GM11168 (cell line): ENCODE results near the gene NKAIN2.
"Not testable (repeated sequence)": the region's sequence is repeated elsewhere in the genome, so short reads cannot be mapped to it uniquely, and the experiment has no call there.

Experiments used
- in situ Hi-C: fragments of 300-500 bp; cut with MboI; formaldehyde crosslinking; loops from one replicate; pipeline ENCODE4 v1.12.0; 2022; ENCODE audit warnings: low sequenced_read_pairs; ENCODE audit not compliant: unreplicated experiment

NKAIN2 gene

DNA sequence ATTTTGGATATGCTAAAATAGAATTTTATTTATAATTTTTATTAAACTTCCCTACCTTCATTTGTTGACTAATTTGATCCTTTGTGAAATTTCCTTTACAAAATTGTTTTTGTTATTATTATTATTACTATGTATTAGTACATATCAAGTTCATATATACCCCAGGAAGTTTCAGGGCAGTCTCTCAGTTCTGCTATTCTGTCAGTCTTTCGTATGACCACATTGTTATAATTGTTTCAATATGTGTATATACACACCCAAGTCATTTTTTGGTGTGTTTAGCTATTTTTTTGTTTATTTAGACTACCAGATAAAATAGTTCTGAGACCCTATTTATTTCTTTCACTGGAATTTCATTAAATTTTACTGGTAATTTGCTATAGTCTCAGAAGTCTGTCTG lies 72.1 kb downstream of the NKAIN2 start:
- in situ Hi-C loops = no loop called here

DNA sequence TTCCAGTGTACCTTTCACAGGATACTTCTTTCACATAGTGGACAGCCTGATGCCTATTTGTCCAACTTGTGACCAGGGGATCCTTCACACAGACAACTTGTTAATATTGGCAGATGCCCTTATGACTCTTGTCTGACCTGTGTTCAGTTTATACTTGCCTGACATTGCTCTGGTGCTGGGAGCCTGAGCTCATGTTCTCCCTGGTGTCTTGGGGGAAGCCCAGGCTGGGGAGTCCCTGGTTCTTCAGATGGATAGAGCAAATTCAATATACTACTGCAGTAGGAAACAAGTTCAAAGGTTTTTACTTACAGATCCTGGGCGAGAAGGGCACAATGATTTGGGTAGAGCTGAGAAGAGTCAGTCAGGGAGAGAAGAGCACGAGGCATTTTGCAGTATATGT lies 76.1 kb downstream of the NKAIN2 start:
- in situ Hi-C loops = no loop called here

DNA sequence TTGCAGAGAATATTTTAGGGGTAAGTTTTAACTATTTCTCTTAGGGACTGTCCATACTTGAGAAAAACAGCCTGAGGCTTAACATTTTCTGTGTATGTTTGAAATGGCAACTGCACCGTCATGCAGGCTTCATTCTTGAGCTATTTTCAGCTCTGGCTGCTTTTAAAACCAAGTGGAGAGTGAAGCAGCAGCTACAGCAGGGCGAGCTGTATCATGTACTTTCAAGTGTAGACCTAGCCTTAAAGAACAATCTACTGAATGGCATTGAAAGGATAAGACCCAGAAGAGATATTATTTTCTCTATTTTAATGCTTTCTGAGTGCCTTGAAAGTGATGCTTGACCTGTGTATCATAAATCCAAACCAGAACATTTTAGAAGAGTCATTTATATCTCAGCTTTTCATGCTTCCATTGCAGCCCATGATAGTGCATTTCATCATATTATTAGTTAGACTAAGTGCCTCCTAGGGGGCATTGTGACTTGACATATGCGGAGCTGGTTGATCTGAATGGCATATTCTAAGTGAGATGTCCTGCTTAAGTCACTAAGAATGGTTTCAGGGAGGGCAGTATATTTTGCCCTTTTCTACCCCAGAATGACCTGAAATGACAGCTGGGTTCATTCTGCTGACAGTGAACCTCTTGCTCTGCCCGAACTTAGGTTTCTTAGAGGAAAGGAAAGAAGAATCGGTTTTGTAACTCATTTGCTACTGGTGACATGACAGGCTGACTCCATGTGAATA lies 85.3 kb downstream of the NKAIN2 start:
- in situ Hi-C loops = no loop called here

DNA sequence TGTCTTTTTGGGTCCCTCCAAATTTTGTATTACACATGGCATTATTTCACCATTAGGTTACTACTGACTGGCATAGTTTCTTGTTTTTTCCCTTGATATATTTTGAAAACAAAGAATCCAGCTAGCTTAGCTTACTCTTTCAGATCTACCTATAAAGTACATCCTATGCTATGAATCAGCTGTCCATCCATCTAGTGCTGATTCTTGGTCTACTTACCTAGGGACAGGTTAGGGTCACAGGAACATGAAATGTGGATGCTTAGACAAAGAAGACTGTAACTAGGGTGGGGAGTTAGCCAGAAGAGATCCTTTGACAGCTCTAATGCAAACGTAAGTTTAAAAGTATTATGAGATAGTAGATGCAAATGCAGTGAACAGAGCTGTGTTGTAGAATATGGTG lies 91.7 kb downstream of the NKAIN2 start:
- in situ Hi-C loops = no loop called here

DNA sequence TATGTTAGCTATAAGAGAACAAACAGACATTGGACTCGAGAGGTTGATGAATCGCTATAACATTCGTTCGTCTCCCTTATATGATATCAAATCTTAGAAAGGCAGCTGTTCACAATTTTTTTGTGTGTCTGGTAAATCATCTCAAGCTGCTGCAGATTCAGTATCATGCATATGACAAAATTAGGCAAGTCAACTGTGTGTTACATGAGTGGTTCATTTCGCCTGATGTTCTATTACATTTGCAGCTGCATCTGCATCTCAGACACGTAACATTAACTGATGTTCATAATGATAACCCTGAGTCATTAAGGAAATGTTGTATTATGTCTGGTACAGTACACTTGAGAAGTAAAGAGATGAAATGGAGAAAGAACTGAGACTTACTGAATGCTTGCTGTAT lies 92.1 kb downstream of the NKAIN2 start:
- in situ Hi-C loops = no loop called here

DNA sequence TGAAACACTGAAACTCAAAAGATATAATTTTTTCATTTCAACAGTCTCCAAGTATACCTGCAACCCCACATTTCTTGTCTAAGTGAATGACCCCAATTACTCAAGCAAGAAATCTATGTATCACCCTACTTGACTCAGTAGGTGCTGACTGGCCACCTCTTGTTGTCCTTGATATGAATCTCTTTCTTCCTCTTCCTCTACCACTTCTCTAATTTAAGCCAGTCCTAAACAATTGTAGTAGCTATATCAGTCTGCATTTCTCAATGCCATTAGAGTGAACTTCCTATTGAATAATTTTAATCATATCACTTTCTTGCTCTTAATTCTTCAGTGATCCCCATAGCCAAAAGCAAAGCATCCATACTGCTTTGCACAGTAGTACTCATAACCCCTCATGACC lies 93.2 kb downstream of the NKAIN2 start:
- in situ Hi-C loops = no loop called here

DNA sequence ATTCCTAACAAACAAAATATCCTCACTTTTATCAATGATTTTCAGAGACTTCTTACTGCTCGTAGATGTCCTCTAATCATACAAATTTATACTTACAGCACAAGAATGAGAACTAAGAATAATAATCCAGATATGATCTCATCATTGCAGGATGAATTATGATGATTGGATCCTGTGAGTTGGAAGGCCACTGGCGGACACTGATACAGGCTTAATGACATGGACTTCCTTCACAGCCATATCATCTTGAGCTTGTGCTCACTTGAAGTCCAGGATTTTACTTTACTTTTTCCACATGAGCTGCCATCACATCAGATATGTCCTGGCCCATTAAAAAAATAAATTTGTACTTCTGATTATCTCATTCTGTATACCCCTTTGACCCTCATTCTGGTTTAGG lies 94.3 kb downstream of the NKAIN2 start:
- in situ Hi-C loops = no loop called here

DNA sequence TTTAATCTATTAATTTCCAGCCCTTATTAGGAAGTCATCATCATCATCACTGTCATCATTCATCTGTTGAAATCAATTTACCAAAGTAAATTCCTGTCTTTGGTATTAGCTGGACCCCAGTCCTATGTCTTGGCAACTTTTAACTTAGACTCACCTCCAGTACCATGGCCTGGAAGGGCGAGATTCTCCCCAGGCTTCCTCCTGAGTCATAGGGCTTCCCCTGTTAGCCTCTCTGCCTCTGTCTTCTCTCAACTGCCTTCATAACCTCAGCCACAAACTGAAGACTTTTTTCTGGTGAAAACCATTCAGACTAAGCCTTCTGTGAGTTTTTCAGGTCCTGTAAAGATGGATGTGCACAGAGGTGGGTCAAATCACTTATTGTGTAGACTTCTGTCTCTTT lies 95.0 kb downstream of the NKAIN2 start:
- in situ Hi-C loops = no loop called here

DNA sequence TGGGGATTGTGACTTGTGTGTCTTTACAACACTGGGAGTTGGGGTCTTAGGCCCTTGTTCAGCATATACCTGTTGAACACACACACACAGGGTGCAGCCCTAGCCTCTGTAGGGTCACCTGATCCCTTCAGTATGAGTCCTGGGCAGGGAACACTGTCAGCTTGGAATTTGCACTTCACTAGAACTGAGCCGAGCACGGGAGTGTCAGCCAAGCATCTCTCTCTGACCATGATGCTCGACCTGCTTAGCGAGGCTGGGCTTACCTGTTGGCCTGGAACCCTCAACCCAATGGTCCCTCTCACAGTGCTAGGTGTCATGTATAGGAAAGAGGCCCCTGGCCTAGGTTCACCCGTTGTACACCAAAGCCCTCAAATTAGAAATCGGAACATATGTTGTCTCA lies 96.1 kb downstream of the NKAIN2 start:
- in situ Hi-C loops = no loop called here

DNA sequence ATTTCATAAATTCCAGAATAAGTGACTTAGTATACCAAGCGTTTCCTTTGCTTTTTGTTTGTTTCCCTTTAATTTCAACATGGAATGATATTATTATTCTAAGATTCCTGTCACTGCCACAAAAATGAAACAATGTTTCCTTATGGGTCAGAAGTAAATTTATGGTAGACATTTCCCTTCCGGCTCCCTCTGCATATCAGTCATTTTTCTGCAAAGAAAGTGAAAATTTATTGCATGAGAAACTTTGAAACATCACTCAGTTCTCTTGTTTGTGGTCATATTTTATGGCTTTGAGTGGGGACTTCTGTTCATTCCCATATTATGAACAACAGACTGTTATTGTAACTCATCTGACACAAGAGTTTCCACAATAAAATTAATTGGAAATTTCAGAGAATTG lies 97.8 kb downstream of the NKAIN2 start:
- in situ Hi-C loops = no loop called here

DNA sequence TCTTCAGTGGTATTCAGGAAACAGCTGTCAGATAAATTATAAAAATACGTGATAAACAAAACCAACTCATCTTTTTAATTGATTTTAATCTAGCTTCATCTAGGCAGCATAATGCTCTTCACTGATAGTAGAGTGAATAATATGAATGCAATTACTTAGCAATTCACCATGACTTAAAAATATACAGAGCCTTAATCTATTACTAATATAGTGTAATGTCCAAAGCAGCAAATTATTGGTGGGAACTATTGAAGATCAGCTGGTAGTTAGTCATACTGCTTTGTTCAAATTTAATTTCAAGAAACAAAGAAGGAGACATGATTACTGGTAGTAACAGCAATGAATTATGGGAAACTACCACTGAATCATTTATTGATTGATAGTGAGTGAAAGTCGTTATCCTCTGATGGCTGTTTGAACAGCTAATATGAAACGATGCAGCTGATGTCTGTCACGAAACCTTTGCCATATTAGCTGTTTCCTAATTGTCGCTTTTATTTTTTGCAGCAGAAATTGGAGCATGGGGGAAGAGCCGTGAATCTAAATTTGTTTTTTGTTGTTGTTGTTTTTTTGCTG lies 99.2 kb downstream of the NKAIN2 start:
- in situ Hi-C loops = no loop called here

DNA sequence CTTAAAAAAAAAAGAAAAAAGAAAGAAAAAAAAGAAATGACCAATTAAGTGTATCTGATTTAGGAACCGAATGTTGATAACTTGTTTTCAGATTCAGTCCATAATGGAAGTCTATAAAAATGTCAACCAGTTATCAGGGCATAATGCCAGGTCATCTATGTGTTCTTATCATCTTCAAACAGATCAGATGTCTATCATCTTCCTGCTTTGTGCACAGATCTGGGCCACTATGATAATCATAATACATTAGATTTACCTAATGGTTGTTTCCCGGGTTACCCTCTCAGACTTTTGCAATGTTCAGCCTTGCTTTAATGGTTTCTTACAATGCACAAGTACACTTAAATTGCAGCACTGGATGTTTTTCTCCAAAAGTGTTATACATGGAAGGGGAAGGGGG lies 100.6 kb downstream of the NKAIN2 start:
- in situ Hi-C loops = no loop called here

DNA sequence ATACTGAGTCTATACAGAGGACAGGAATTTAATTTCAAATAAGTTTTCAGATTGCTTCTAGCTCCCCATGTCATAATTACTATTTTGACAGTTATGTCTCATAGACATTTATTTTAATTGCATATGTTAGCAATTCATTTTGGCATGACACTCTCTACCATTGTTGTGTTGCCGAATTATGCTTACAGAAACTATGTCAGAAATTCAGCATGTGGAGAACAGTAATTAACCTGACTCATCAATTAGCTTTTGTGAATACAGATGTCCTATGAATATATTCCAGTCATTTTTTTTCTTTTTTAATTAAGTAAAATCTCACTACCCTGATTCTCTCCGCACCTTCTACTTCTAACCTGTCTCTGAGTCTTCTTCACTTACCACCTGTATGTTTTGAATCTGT lies 105.1 kb downstream of the NKAIN2 start:
- in situ Hi-C loops = no loop called here

DNA sequence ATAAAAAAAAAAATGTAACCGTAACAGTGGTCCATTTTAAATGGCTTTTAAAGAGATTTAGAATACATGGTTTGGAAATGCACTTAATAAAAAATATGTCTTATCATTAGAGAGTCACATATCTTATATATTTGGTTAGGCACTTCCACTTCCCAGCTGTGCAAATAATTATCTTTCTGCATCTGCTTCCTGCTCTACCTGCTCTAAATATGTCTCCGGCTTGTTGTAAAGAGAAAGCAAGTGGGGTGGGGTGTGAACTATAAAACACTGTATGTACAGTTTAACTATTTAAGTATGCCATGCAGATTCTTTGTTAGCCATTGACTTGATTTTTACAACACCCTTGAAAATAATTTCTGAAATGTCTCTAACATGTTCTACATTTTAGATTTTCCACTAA lies 106.3 kb downstream of the NKAIN2 start:
- in situ Hi-C loops = no loop called here

DNA sequence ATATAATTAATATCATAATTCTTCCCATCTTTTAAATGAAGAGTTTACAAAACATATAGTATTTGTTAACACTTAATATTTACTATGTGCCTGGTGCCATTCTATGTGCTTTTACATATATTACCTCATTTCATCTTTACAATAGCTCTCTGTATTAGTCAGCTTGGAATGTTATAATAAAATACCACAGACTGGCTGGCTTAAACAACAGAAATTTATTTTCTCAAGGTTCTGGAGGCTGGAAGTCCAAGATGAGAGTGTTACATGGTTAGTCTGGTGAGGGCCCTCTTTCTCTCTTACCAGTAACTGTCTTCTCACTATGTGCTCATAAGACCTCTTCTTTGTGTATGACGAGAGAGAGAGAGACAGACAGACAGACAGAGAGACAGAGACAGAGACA lies 110.2 kb downstream of the NKAIN2 start:
- in situ Hi-C loops = no loop called here

DNA sequence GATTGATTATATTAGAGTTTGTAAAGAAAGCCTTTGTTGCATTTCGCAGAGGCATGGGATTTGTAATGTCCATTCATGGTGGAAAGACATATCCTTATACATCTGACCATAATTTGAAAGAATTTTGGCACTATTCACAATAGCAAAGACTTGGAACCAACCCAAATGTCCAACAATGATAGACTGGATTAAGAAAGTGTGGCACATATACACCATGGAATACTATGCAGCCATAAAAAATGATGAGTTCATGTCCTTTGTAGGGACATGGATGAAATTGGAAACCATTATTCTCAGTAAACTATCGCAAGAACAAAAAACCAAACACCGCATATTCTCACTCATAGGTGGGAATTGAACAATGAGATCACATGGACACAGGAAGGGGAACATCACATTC lies 119.7 kb downstream of the NKAIN2 start:
- in situ Hi-C loops = not testable (repeated sequence)

DNA sequence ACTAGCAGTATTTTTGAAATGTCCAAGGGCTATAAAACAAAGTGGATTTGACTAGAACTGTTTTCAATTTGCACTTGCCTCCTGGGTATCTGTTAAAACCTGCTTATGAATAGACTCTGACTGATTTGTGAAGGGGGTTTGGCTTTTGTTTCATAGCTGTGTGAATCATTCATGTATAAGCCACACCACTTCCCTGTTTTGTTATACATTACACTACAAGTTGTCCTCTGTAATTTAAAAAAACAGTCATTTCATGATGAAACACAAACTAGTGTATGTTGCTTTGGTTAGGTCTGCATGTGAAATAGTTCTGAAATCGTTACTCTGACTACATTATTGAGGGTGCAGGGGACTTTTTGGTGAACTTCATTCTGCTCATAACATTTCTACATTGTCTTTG lies 121.7 kb downstream of the NKAIN2 start:
- in situ Hi-C loops = no loop called here

DNA sequence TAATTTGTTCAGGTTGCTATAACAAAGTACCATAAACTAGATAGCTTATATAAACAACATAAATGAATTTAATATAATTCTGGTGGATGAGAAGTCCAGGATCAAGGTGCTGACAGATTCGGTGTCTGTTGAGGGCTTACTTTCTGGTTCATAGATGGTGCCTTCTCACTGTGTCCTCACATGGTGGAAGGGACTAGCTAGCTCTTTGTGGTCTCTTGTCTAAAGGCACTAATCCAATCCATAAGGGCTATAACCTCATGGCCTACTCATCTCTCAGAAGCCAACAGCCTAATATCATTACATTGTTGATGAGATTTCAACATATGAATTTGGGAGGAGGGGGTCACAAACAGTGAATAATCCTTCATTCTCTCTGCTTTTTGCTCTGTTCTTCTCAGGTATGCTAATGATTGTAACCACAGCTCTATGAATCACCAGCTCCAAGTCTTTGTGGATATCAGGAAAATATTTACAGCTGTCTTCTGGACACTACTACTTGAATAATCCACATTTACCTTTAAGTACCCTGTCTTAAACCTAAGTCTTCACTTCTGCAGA lies 122.3 kb downstream of the NKAIN2 start:
- in situ Hi-C loops = no loop called here

DNA sequence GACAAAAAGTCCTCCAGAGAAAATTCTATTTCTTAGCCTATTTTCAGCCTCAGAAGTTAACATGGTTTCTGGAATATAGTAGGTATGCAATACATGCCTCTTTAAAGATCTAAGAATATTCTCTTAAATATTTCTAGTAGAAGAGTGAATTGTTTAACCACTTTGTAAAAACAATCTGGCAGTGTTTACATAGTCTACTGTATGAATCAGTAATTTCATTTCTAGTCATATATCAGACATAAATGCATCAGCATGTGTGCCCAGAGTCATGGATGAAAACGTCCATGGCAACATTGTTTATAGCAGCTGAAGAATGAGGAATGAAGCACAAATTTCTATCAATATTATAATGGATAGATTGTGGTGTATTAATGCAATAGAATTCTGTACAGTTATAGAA lies 124.9 kb downstream of the NKAIN2 start:
- in situ Hi-C loops = no loop called here

DNA sequence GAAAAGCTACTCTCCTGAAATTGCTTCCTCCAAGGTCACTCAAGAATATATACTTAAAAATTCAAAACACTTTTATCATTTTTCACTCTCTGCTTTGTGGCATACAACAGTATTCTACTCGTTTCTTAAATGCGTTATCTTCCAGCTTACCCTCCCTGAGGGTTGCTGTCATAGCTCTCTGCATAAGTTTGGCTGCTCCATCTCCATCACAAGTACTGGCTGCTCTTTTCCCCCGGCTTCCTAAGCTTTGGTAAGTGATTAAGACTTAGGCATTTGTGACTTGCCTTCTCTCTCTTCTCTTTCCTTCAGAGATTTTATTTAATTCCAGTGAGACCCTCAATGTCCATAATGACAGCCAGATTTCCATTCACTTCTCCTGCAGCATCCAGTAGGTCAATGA lies 128.3 kb downstream of the NKAIN2 start:
- in situ Hi-C loops = no loop called here

DNA sequence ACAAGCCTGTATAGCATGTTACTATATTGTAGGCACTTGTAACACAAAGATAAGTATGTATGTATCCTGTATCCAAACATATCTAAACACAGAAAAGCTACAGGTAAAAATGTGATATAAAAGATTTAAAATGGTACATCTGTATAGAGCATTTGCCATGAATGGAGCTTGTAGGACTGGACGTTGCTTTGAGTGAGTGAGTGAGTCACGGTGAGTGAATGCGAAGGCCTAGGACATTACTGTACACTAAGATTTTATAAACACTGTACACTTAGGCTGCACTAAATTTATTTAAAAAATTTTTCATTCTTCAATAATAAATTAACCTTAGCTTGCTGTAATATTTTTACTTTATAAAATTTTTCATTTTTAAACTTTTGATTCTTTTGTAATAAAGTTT lies 136.9 kb downstream of the NKAIN2 start:
- in situ Hi-C loops = no loop called here

DNA sequence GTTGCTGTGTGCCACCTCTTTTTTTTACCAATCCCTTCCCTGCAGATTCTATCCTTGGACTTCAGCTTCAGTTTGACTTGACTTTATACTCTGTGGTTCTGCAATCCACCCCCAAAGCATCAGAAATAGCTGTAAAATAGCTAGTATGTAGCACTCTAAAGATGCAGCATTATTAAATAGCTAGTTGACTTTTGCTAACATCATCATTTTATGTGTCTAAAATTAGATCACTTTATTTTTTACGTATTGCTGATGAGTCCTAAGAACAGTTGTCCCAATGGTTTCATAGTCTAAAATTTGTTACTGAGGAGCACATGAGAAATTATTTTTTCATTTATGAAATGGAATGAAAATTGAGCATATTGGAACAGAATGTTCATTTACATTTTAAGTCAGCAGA lies 138.2 kb downstream of the NKAIN2 start:
- in situ Hi-C loops = no loop called here
